ENCODE measurements around the gene CLMN. TPM values are rescaled to one million over a fixed set of nuclear protein-coding genes. Genes with fewer than 3 reads are reported as not detected.
A peak's percentile ranks its signal among the peaks of the same experiment; 100 is the strongest.
"Not testable (repeated sequence)": the region's sequence is repeated elsewhere in the genome, so short reads cannot be mapped to it uniquely, and the experiment has no call there.

CLMN gene
- total RNA-seq, 1 donor from 2014 or later = 10.8 TPM

DNA sequence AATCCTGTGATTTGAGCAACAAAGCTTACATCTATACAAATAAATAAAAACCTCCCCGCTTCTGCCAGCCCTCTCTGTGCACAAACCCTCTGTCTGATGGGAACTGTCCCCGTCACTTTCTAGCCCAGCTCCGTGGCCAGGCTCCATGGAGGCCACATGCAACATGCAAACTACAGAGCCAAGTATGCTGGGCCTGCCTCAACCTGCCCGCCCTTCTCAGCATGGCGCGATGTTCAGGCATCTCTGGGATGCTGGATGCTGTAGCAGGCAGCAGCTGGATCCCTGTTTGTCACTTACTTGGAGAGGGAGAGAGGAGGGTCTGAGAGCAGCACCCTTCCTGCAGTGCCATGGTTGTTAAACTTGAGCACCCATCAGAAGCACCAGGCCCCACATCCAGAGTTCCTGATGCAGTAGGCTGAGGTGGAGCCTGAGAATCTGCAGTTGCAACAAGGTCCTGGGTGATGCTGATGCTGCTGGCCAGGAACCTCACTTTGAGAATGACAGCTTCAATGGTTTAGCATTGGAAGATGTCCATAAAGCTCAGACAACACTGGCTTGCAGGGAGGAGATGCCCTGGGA lies 32.4 kb downstream of the CLMN start:
- no peak for DNase-seq (ENCODE audit: low spot score)

DNA sequence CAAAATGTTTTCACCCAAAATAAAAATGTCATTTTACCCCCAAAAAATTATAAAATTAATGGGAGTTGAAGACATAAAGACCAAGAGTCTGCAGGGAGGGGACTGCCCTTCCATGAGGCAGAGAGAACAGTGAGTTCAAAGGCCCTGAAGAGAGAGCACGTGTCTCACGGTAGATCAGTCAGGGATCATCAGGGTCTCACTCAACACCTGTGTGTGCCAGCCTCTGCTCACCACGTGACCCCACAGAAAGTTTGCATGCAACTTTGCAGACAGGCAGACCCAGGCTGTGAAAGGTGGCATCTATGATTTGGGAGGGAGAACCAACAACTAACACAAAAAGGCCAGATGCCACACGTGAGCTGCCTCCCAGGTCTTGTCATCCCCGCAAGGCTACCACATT lies 33.1 kb downstream of the CLMN start:
- no peak for DNase-seq (ENCODE audit: low spot score)

DNA sequence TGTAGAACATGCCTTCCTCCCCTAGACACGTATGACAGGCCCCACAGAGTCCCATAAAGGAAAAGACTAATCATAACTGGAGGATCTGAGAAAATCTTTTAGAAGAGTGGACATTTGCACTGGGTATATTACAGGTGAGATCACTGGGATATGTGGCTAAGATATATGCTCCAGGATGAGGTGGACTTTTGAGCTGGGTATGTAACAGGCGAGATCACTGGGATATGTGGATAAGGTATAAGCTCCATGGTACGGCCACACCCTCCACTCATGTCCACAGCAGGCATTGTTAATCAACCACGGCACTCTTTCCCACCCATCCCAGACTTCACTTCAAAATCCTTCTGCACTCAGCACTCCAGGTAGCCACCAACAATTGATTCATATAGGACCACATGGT lies 34.1 kb downstream of the CLMN start:
- no peak for DNase-seq (ENCODE audit: low spot score)

- not testable (repeated sequence) for DNase-seq (ENCODE audit: low spot score)
Observed at GRCh38 chr14:95283802-95284201, 35.9 kb downstream of the CLMN start.

GRCh38 chr14:95282986-95283380 lies 36.7 kb downstream of the CLMN start:
- DNase-seq (ENCODE audit: low spot score) = not testable (repeated sequence)

DNA sequence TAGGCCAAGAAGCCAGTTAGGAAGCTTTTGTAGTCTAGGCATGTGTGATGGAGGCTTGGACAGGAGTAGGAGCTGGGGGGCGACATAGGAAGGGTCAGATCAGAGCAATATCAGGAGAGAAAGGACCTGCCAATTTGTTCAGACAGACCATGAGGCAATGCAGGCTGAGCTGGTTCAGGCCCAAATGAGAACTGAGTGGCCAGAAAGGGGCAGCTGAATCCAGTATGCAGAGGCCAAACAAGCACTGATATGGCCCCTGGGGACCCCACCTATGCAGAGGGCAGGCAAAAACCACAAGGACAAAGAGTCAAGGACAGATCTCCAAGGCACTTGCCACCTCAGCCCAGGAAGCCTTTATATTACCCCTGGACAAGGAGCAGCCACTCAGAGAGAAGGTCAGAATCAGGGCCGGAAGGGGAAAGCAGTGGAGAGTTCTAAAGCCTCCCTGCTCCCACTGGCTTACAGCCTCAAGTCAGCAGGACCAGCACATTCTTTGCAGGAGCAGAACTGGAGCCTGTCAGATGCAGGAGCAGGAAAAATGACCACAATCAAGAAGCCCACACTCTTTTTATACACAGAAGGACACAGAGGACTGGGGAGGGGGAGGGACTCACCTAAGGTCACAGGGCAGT lies 37.2 kb downstream of the CLMN start:
- DNase-seq (ENCODE audit: low spot score) = no peak

DNA sequence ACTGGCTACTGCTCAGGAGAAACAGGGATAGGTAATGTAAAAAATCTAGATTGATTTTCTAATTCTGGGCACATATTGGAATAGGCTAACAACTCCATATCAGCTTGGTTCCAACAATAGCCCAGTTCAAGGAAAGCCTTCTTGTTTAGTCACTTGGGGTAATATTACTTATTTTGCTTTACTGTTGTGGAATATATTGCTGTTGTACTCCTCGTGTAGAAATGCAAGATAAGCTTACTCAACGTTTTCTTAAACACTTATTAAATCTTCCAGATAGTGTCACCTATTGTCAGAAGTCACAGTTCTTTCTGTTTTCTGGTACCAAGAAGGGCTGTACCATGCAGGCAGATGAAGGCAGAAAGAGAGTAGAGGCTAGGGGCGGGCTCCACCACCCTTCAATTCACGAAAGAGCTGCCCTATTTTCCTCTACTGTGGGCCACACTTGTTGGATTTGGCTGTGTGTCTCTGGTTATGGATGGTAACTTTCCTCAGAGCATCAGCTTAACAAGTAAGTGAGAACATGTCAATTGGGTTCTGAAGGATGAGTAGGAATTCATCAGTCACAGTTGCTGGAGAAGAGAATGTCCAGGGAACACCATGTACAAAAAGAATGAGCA lies 38.0 kb downstream of the CLMN start:
- DNase-seq (ENCODE audit: low spot score) = no peak

- no peak for DNase-seq (ENCODE audit: low spot score)
Observed at GRCh38 chr14:95275494-95275893, 44.2 kb downstream of the CLMN start.

DNA sequence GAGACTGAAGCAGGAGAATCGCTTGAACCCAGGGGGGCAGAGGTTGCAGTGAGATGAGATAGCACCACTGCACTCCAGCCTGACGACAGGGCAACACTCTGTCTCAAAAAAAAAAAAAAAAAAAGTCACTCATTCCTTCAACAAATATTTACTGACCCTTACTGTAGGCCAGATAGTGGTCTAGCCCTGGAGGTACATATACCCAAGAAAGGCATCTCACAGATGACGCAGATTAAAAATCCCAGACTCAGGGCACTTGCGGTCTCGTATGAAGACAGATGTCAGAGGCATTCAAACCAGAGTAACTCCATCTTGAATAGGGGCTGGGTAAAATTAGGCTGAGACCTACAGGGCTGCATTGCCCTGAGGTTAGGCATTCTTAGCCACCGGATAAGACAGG lies 44.8 kb downstream of the CLMN start:
- DNase-seq (ENCODE audit: low spot score) = no peak

DNA sequence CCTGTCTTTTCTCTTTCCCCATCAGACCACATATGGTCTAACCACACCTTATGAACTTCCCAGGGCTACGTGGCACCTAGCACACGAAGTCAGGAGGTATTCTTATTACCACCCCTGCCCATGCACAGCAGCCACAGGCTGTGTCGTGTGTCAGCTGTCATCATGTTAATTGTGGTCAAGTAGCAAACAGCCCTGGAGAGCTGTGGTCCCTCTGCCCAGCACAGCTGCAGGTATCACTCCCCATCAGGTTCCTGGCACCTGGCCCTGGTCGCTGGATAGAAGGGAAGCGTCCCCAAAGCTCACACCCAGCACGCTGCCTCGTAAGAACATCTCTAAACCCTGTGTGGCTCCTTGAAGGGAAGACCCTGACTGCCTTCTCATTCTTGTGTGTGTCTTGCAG lies 45.4 kb downstream of the CLMN start:
- DNase-seq (ENCODE audit: low spot score) = no peak

GRCh38 chr14:95273001-95273978 lies 46.4 kb downstream of the CLMN start:
- DNase-seq (ENCODE audit: low spot score) = peak; percentile 86

- DNase-seq (ENCODE audit: low spot score) = no peak
Observed at GRCh38 chr14:95272057-95272456, 47.7 kb downstream of the CLMN start.

DNA sequence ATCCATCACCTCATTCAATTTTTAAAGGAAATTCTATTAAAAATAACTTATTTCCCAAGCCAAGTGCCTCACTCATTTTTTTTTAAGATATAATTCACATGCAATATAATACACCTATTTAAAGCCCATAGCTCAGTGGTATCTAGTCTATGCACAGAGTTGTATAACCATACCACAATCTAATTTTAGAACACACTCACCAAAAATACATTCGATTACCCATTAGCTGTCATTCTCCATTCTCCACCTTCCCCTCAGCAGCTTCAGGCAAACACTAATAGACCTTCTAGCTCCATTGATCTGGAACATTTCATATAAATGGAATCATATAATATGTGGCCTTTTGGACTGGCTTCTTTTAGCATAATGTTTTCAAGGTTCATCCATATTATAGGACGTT lies 49.5 kb downstream of the CLMN start:
- DNase-seq (ENCODE audit: low spot score) = no peak

DNA sequence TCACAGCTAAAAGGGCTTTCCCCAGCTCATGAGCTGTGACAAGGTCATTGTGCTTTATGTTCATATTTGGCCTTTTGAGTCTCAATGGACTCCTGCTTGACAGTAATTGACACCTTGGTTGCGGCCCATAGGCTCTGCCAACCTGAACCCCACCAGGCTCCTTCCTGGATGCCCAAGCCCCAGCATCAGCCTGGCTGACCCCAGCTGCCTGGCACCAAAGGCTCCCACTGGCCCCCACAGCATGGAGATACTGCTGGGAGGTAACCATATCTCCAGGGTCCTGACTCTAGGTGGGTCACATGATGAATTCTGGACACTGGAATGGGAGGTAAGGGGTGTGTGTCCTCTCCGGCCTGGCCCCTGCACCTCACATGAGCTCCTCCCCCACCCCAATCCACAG lies 50.2 kb downstream of the CLMN start:
- no peak for DNase-seq (ENCODE audit: low spot score)

GRCh38 chr14:95268350-95268749 lies 51.4 kb downstream of the CLMN start:
- DNase-seq (ENCODE audit: low spot score) = no peak

GRCh38 chr14:95267306-95267705 lies 52.4 kb downstream of the CLMN start:
- DNase-seq (ENCODE audit: low spot score) = no peak

GRCh38 chr14:95265106-95266094 lies 54.3 kb downstream of the CLMN start:
- peak; percentile 95 for DNase-seq (ENCODE audit: low spot score)

DNA sequence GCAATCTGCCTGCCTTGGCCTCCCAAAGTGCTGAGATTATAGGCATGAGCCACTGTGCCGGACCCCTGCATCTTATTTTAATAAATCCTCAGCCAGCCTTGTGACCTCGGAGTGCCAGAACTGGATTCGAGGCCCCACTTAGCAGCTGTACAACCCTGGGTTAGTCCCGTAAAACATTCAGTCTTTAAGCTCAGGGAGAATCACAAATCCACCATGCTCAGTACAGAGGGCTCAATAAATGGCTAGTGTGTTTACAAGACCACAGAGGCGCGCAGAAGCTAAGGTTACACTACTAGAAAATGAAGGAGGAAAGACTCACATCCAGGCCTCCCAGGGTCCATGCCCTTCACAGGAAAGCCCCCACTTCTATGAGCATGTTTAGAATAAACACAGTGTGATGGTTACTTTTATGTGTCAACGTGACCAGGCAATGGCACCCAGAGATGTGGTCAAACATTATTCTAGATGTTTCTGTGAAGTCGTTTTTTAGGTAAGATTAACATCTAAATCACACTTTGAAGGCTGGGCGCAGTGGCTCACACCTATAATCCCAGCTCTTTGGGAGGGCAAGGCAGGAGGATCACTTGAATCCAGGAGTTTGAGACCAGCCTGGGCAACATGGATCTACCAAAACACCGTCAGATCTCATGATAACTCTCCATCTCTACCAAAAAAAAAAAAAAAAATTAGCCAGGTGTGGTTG lies 55.3 kb downstream of the CLMN start:
- DNase-seq (ENCODE audit: low spot score) = no peak

DNA sequence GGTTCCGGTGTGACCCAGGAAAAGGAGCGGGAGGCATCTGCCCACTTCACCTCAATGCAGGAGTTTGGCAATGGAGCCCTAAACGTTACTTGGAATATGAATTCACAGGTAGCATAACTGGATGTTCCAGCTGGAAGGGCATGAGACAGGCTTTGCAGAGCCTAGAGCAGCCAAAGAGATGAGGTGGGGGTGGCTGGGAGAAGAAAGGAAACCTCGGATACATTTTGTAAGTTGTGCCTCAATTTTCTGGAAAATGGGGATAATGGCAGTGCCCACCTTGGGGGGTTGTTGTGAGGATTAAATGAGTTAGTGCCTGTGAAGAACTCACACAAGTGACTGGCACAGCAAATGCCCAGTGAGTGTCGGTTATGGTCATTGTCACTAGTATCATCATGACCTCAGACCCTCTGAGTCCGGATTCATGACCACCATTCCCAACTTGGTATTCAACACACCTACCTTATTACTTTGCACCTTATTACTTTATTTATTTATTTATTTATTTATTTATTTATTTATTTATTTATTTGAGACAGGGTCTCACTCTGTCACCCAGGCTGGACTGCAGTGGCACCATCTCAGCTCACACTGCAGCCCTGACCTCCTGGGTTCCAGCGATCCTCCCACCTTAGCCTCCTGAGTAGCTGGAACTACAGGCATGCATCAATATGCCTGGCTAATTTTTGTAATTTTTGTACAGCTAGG lies 56.0 kb downstream of the CLMN start:
- no peak for DNase-seq (ENCODE audit: low spot score)

GRCh38 chr14:95262511-95262891 lies 57.2 kb downstream of the CLMN start:
- DNase-seq (ENCODE audit: low spot score) = no peak
